ENCODE results near the gene DDX28.
A peak's percentile ranks its signal among the peaks of the same experiment; 100 is the strongest.
"Not testable (repeated sequence)": the region's sequence is repeated elsewhere in the genome, so short reads cannot be mapped to it uniquely, and the experiment has no call there.

The DDX28 gene

GRCh38 chr16:67993207-67994039 lies 29.6 kb downstream of the DDX28 start:
- peak; percentile 7 for DNase-seq

GRCh38 chr16:67992661-67993206 lies 30.3 kb downstream of the DDX28 start:
- DNase-seq, result no peak

GRCh38 chr16:67990018-67990386 lies 33.0 kb downstream of the DDX28 start:
- DNase-seq, result no peak

GRCh38 chr16:67989322-67990017 lies 33.6 kb downstream of the DDX28 start:
- no peak for DNase-seq

- DNase-seq, result no peak
These were observed 34.4 kb downstream of the DDX28 start for GRCh38 chr16:67988675-67989074.

- no peak for DNase-seq
These were observed 35.4 kb downstream of the DDX28 start for GRCh38 chr16:67987460-67988160.

- no peak for DNase-seq
These were observed 36.1 kb downstream of the DDX28 start for GRCh38 chr16:67986949-67987348.

- DNase-seq, result no peak
These were observed 40.9 kb downstream of the DDX28 start for GRCh38 chr16:67982011-67982696.

- no peak for DNase-seq
These were observed 42.9 kb downstream of the DDX28 start, which contains the start of gene DPEP3 for GRCh38 chr16:67979955-67980678. DPEP3 (minus strand) TSS chr16:67980499; CDS start chr16:67980380, 119 bp downstream.

- no peak for DNase-seq
These were observed 45.4 kb downstream of the DDX28 start for GRCh38 chr16:67977469-67978227.

GRCh38 chr16:67977005-67977404 lies 46.0 kb downstream of the DDX28 start:
- DNase-seq, result no peak

- no peak for DNase-seq
These were observed 46.8 kb downstream of the DDX28 start for GRCh38 chr16:67976205-67976604.

GRCh38 chr16:67975321-67976105 lies 47.5 kb downstream of the DDX28 start:
- DNase-seq, result no peak

GRCh38 chr16:67972285-67972684 lies 50.7 kb downstream of the DDX28 start:
- DNase-seq, result not testable (repeated sequence)

GRCh38 chr16:67971111-67971510 lies 51.9 kb downstream of the DDX28 start:
- no peak for DNase-seq
